Measurements from ENCODE around the gene CEP135.

- TF ChIP-seq POLR2AphosphoS5 (IDR thresholded peaks at IDR 0.05; ENCODE audit: borderline replicate concordance, low read depth, low read length) (no peak), FOXP2 (optimal IDR thresholded peaks at IDR 0.05; ENCODE audit: control extremely low read depth, extremely low read length, insufficient read depth) (no peak), EZH2 (IDR thresholded peaks at IDR 0.05) (no peak)
These were observed 119.1 kb downstream of the CEP135 start for GRCh38 chr4:56067826-56068225.
